Retinal pigment epithelial cell (primary cell): Measurements from ENCODE around the gene CCDC73.

Experiments used
- DNase-seq: peaks from one replicate; pipeline ENCODE4 v3.0.0-alpha.2; 2010; ENCODE audit warnings: low read depth
- H3K4me3 ChIP-seq: 2 replicates; pipeline ENCODE4 v1.5.1; 2011; ENCODE audit warnings: mild to moderate bottlenecking, low read length, control low read depth, moderate library complexity
- CTCF ChIP-seq: conservative IDR thresholded peaks from 2 replicates; pipeline ENCODE4 v1.5.1; 2011; ENCODE audit warnings: low read depth, low read length, control low read depth, inconsistent platforms

The CCDC73 gene

DNA sequence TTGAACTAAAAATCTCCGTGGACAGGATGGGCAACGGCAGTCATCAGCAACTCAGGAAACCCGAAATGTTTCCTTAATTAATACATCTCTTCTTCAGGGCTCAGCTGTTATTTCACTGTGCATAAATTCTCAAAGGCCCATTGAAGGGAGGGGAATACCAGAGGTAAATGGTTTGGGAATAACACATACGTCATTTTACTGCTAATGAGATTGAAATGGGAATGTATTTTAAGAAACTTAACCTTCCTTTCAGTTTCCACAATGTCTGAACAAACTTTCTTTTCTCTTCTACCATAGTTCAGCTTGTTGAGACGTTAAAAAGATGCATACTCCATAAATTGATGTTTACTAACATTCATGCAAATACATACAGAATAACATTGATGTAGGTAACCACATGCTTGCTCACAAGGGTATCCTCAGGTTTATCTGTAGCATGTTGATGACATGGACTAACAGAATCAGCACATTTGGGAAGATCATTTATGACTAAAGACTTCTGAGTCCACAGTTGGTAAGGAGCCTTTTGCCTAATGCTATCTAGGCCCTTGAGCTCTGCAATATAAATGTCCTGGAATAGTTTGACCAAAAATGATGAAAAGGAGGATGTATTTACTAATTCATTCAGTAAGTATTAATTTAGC, 27.6 kb upstream of the CCDC73 start:
- H3K4me3 ChIP-seq = no peak overlapping the region
- DNase-seq = no peak
- TF ChIP-seq CTCF = no peak

DNA sequence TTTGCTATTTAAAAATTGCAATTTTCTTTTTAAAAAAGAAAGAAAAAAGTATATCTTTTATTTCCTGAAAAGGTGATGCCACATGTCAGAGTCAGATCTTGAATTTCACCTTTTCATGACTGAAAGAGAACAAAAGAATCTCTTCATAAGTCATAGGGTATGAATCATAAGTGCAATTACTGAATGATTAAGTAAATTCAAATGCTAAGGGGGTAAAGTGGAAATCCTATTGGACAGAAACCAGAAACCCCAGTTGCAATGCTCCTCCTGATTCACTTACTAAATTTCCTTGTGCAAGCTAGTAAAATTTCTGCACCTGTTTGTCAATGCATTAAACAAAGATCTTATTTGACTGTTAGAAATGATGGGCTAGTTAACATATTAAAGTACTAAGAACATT, 27.1 kb upstream of the CCDC73 start:
- no peak for TF ChIP-seq CTCF
- no peak overlapping the region for H3K4me3 ChIP-seq
- DNase-seq = no peak

DNA sequence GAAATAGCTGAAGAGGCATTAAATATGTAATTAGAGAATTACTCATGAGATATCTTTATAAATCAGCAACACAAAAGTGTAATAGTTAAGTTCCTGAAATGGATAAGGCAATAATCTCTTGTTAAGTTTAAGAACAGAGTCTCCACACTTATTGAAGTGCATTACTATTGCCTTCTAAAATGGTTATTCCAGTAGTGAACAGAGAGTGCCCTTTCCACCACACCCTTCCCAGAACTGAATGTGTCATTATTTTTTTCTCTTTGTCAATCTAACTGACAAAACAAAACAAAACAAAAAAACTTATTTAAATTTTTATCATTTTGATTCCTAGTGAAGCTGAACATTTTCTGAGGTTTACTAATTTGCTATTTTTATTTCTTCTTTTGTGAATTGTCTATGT, 26.0 kb upstream of the CCDC73 start:
- no peak for TF ChIP-seq CTCF
- DNase-seq = no peak
- H3K4me3 ChIP-seq = no peak overlapping the region

DNA sequence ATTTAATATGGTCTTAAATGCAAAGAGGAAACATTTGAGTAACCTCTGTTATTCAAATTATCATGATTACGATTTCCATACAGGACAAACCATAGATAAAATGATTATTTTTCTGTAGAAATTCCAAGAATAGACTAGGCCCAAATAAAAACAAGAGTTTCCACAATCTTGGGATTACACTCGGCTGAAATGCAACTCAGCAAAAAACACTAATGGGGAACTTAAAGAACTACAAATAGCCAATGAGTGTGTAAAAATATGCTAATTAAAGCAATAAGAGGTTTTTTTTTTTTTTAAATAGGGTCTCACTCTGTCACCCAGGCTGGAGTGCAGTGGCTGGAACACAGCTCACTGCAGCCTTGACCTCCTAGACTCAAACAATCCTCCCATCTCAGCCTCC, 24.7 kb upstream of the CCDC73 start:
- DNase-seq = no peak
- no peak for TF ChIP-seq CTCF
- no peak overlapping the region for H3K4me3 ChIP-seq

- no peak overlapping the region for H3K4me3 ChIP-seq
- DNase-seq = no peak
- TF ChIP-seq CTCF = no peak
These were observed 23.4 kb upstream of the CCDC73 start for GRCh38 chr11:32817852-32818183.

GRCh38 chr11:32817181-32817851, 22.9 kb upstream of the CCDC73 start:
- H3K4me3 ChIP-seq = no peak overlapping the region
- no peak for TF ChIP-seq CTCF
- no peak for DNase-seq

- DNase-seq = no peak
- H3K4me3 ChIP-seq = no peak overlapping the region
- TF ChIP-seq CTCF = peak; percentile 88
These were observed 14.9 kb upstream of the CCDC73 start for GRCh38 chr11:32809313-32809712.
